PC-9 (cell line): ENCODE results near the gene DIP2C.

Source experiments
- CTCF ChIP-seq: fragments of 200-600 bp; sonication (generic); conservative IDR thresholded peaks from 2 replicates; pipeline ENCODE4 v1.6.1; 2017; ENCODE audit warnings: mixed run types, antibody characterized with exemption, mild to moderate bottlenecking, moderate library complexity
- EZH2 ChIP-seq: fragments of 200-600 bp; sonication (generic); IDR thresholded peaks from 2 replicates; pipeline ENCODE4 v1.8.0; 2017; ENCODE audit warnings: antibody characterized with exemption, low read depth

- TF ChIP-seq CTCF (no peak), EZH2 (no peak)
Observed at GRCh38 chr10:588246-589165, 101.0 kb downstream of the DIP2C start.
